Measurements from ENCODE around the gene PRSS16.

PRSS16 gene

GRCh38 chr6:27287751-27288135, 40.2 kb downstream of the PRSS16 start:
- DNase-seq (ENCODE audit: low read depth, low spot score): no peak
- Histone ChIP-seq H3K4me1 (ENCODE audit: insufficient read depth, insufficient read length) (no peaks in the 10 kb centered on the region), H3K4me3 (ENCODE audit: insufficient read length, low read depth) (peak overlapping the region; percentile 21), H3K27me3 (ENCODE audit: insufficient read depth, insufficient read length) (peaks cover 63% of the 10 kb centered on the region), H3K9ac (ENCODE audit: insufficient read length, low read depth) (no peak overlapping the region), H3K9me3 (ENCODE audit: insufficient read depth, low read length) (no peaks in the 10 kb centered on the region), H3K36me3 (ENCODE audit: insufficient read depth, insufficient read length, low read length) (no peaks in the 10 kb centered on the region)
- no peak for TF ChIP-seq ZNF274 (IDR thresholded peaks at IDR 0.05; ENCODE audit: low read depth, low read length)
- no peak for TF ChIP-seq YY1 (IDR thresholded peaks at IDR 0.05; ENCODE audit: insufficient read depth, insufficient read length)
- no peak for TF ChIP-seq SUZ12 (IDR thresholded peaks at IDR 0.05; ENCODE audit: extremely low read depth, insufficient read depth, insufficient read length)

- Histone ChIP-seq H3K9ac (ENCODE audit: insufficient read length, low read depth) (peak overlapping the region; percentile 10), H3K36me3 (ENCODE audit: insufficient read depth, insufficient read length, low read length) (no peaks in the 10 kb centered on the region), H3K4me1 (ENCODE audit: insufficient read depth, insufficient read length) (no peaks in the 10 kb centered on the region), H3K27me3 (ENCODE audit: insufficient read depth, insufficient read length) (peaks cover 63% of the 10 kb centered on the region), H3K4me3 (ENCODE audit: insufficient read length, low read depth) (peak overlapping the region; percentile 21), H3K9me3 (ENCODE audit: insufficient read depth, low read length) (no peaks in the 10 kb centered on the region)
- no peak for DNase-seq (ENCODE audit: low read depth, low spot score)
- TF ChIP-seq SUZ12 (IDR thresholded peaks at IDR 0.05; ENCODE audit: extremely low read depth, insufficient read depth, insufficient read length): no peak
- TF ChIP-seq ZNF274 (IDR thresholded peaks at IDR 0.05; ENCODE audit: low read depth, low read length): no peak
- no peak for TF ChIP-seq YY1 (IDR thresholded peaks at IDR 0.05; ENCODE audit: insufficient read depth, insufficient read length)
These were observed 40.9 kb downstream of the PRSS16 start for GRCh38 chr6:27288136-27289044.

GRCh38 chr6:27290065-27290849, 42.8 kb downstream of the PRSS16 start:
- Histone ChIP-seq H3K36me3 (ENCODE audit: insufficient read depth, insufficient read length, low read length) (no peaks in the 10 kb centered on the region), H3K27me3 (ENCODE audit: insufficient read depth, insufficient read length) (peaks cover 63% of the 10 kb centered on the region), H3K4me1 (ENCODE audit: insufficient read depth, insufficient read length) (no peaks in the 10 kb centered on the region), H3K4me3 (ENCODE audit: insufficient read length, low read depth) (peak overlapping the region; percentile 37), H3K9ac (ENCODE audit: insufficient read length, low read depth) (no peak overlapping the region), H3K9me3 (ENCODE audit: insufficient read depth, low read length) (no peaks in the 10 kb centered on the region)
- DNase-seq (ENCODE audit: low read depth, low spot score): no peak
- no peak for TF ChIP-seq SUZ12 (IDR thresholded peaks at IDR 0.05; ENCODE audit: extremely low read depth, insufficient read depth, insufficient read length)
- no peak for TF ChIP-seq ZNF274 (IDR thresholded peaks at IDR 0.05; ENCODE audit: low read depth, low read length)
- TF ChIP-seq YY1 (IDR thresholded peaks at IDR 0.05; ENCODE audit: insufficient read depth, insufficient read length): no peak

GRCh38 chr6:27290850-27291208, 43.3 kb downstream of the PRSS16 start:
- Histone ChIP-seq H3K4me3 (ENCODE audit: insufficient read length, low read depth) (peak overlapping the region; percentile 37), H3K9me3 (ENCODE audit: insufficient read depth, low read length) (no peaks in the 10 kb centered on the region), H3K27me3 (ENCODE audit: insufficient read depth, insufficient read length) (peaks cover 61% of the 10 kb centered on the region)

GRCh38 chr6:27293436-27294098, 46.1 kb downstream of the PRSS16 start:
- no peak for DNase-seq (ENCODE audit: low read depth, low spot score)

More at GRCh38 chr6:27290850-27291208, 43.3 kb downstream of the PRSS16 start:
- no peaks in the 10 kb centered on the region for H3K36me3 ChIP-seq (ENCODE audit: insufficient read depth, insufficient read length, low read length)
- no peak overlapping the region for H3K9ac ChIP-seq (ENCODE audit: insufficient read length, low read depth)
- H3K4me1 ChIP-seq (ENCODE audit: insufficient read depth, insufficient read length): no peaks in the 10 kb centered on the region
- DNase-seq (ENCODE audit: low read depth, low spot score): no peak
- TF ChIP-seq ZNF274 (IDR thresholded peaks at IDR 0.05; ENCODE audit: low read depth, low read length) (no peak), SUZ12 (IDR thresholded peaks at IDR 0.05; ENCODE audit: extremely low read depth, insufficient read depth, insufficient read length) (no peak), YY1 (IDR thresholded peaks at IDR 0.05; ENCODE audit: insufficient read depth, insufficient read length) (no peak)

GRCh38 chr6:27294409-27294808, 46.9 kb downstream of the PRSS16 start:
- DNase-seq (ENCODE audit: low read depth, low spot score): no peak
- peaks cover 30% of the 10 kb centered on the region for H3K27me3 ChIP-seq (ENCODE audit: insufficient read depth, insufficient read length)
- H3K4me3 ChIP-seq (ENCODE audit: insufficient read length, low read depth): no peak overlapping the region
- TF ChIP-seq ZNF274 (IDR thresholded peaks at IDR 0.05; ENCODE audit: low read depth, low read length) (no peak), SUZ12 (IDR thresholded peaks at IDR 0.05; ENCODE audit: extremely low read depth, insufficient read depth, insufficient read length) (no peak), YY1 (IDR thresholded peaks at IDR 0.05; ENCODE audit: insufficient read depth, insufficient read length) (no peak)
- no peaks in the 10 kb centered on the region for H3K4me1 ChIP-seq (ENCODE audit: insufficient read depth, insufficient read length)
- H3K9ac ChIP-seq (ENCODE audit: insufficient read length, low read depth): no peak overlapping the region
- no peaks in the 10 kb centered on the region for H3K9me3 ChIP-seq (ENCODE audit: insufficient read depth, low read length)
- no peaks in the 10 kb centered on the region for H3K36me3 ChIP-seq (ENCODE audit: insufficient read depth, insufficient read length, low read length)

More at GRCh38 chr6:27293436-27294098, 46.1 kb downstream of the PRSS16 start:
- Histone ChIP-seq H3K36me3 (ENCODE audit: insufficient read depth, insufficient read length, low read length) (no peaks in the 10 kb centered on the region), H3K4me1 (ENCODE audit: insufficient read depth, insufficient read length) (no peaks in the 10 kb centered on the region), H3K9me3 (ENCODE audit: insufficient read depth, low read length) (no peaks in the 10 kb centered on the region), H3K27me3 (ENCODE audit: insufficient read depth, insufficient read length) (peaks cover 38% of the 10 kb centered on the region), H3K4me3 (ENCODE audit: insufficient read length, low read depth) (peak overlapping the region; percentile 8), H3K9ac (ENCODE audit: insufficient read length, low read depth) (no peak overlapping the region)
- no peak for TF ChIP-seq SUZ12 (IDR thresholded peaks at IDR 0.05; ENCODE audit: extremely low read depth, insufficient read depth, insufficient read length)
- no peak for TF ChIP-seq ZNF274 (IDR thresholded peaks at IDR 0.05; ENCODE audit: low read depth, low read length)
- no peak for TF ChIP-seq YY1 (IDR thresholded peaks at IDR 0.05; ENCODE audit: insufficient read depth, insufficient read length)

Measured in NT2/D1 (cell line).